Endothelial cell of umbilical vein (primary cell): ENCODE results near the gene IFT52. TPM values are rescaled to one million over a fixed set of nuclear protein-coding genes. Genes with fewer than 3 reads are reported as not detected.

Source experiments
- BruUV-seq: library from RNA; stranded (reverse); fragments of 400-500 nt; replicated peaks from 2 replicates; lab custom pipeline; 2021; lab: Mats Ljungman, UMichigan
- CTCF ChIA-PET: fragments of 300-600, 350-600 bp; sonication (Branson Sonifier 250); formaldehyde crosslinking; loops from one replicate; lab custom pipeline; 2021; ENCODE audit warnings: antibody characterized with exemption, inconsistent platforms; lab: Charles Lee
- POLR2A ChIA-PET: fragments of 300-600, 350-600 bp; sonication (Branson Sonifier 250); formaldehyde crosslinking; loops from one replicate; lab custom pipeline; 2021; ENCODE audit warnings: antibody characterized with exemption, inconsistent platforms; lab: Charles Lee
- DNase-seq: peaks from one replicate; pipeline ENCODE4 v3.0.0-alpha.2; 2011; ENCODE audit warnings: low read depth, low spot score
- FAIRE-seq: peaks from 2 replicates; lab custom pipeline; 2011; peaks lifted over from hg19 to GRCh38; lab: Jason Lieb, UNC
- H2AFZ ChIP-seq: 2 replicates; pipeline ENCODE4 v1.6.0; 2012; ENCODE audit warnings: low read depth, low read length, control low read depth, inconsistent platforms
- H3K27ac ChIP-seq: 2 replicates; pipeline ENCODE4 v1.5.1; 2011; ENCODE audit warnings: low read depth, mild to moderate bottlenecking, control low read depth, low read length, moderate library complexity; ENCODE audit not compliant: insufficient read depth
- H3K27me3 ChIP-seq, 2 experiments: 2 replicates each; pipeline versions ENCODE4 v1.6.0 to v1.6.1; 2011; ENCODE audit warnings: low read length in 2 of 2, mixed read lengths in 1 of 2; ENCODE audit not compliant: control insufficient read depth in 2 of 2, insufficient read depth in 2 of 2
- H3K36me3 ChIP-seq, 2 experiments: 2 replicates in 1 of 2; 3 replicates in 1 of 2; pipeline ENCODE4 v1.5.1; 2011; ENCODE audit warnings: low read length in 2 of 2, mild to moderate bottlenecking in 1 of 2, moderate library complexity in 1 of 2; ENCODE audit not compliant: control insufficient read depth in 2 of 2, insufficient read depth in 2 of 2; ENCODE audit errors: extremely low read depth in 1 of 2
- H3K4me1 ChIP-seq: 3 replicates; pipeline ENCODE4 v1.5.1; 2011; ENCODE audit warnings: mild to moderate bottlenecking, low read length; ENCODE audit not compliant: control insufficient read depth, insufficient read depth; ENCODE audit errors: extremely low read depth
- H3K4me2 ChIP-seq: 2 replicates; pipeline ENCODE4 v1.6.1; 2011; ENCODE audit warnings: low read length, control low read depth, mixed read lengths; ENCODE audit not compliant: insufficient read depth
- H3K4me3 ChIP-seq, 3 experiments: fragments of 200-600 bp in 1 of 3; sonication (generic), shearing (Covaris generic) in 1 of 3; replicated peaks in 1 of 3; 2 replicates each; pipeline ENCODE4 v1.5.1; 2011 to 2016; ENCODE audit warnings: control low read depth in 3 of 3, low read length in 3 of 3, mild to moderate bottlenecking in 2 of 3, inconsistent platforms in 1 of 3, low read depth in 1 of 3, moderate library complexity in 1 of 3; ENCODE audit not compliant: insufficient read depth in 1 of 3
- H3K79me2 ChIP-seq: 2 replicates; pipeline ENCODE4 v1.6.0; 2012; ENCODE audit warnings: low read length, inconsistent platforms; ENCODE audit not compliant: control insufficient read depth, insufficient read depth
- H3K9ac ChIP-seq: replicated peaks from 2 replicates; pipeline ENCODE3; 2011; ENCODE audit warnings: low read length, control low read depth; ENCODE audit not compliant: insufficient read depth; ENCODE audit errors: extremely low read depth
- H3K9me1 ChIP-seq: replicated peaks from 3 replicates; pipeline ENCODE4 v1.6.0; 2011; ENCODE audit warnings: mild to moderate bottlenecking, low read length; ENCODE audit not compliant: control insufficient read depth, insufficient read depth; ENCODE audit errors: extremely low read depth
- H3K9me3 ChIP-seq: replicated peaks from 2 replicates; pipeline ENCODE4 v1.5.1; 2012; ENCODE audit warnings: low read length, inconsistent platforms; ENCODE audit not compliant: control insufficient read depth, insufficient read depth
- H4K20me1 ChIP-seq: replicated peaks from 2 replicates; pipeline ENCODE3; 2011; ENCODE audit warnings: mild to moderate bottlenecking, low read length; ENCODE audit not compliant: control insufficient read depth, insufficient read depth; ENCODE audit errors: extremely low read depth
- EZH2 ChIP-seq: IDR thresholded peaks from 2 replicates; pipeline ENCODE4 v1.6.1; 2012; ENCODE audit warnings: borderline replicate concordance, low read depth, mild to moderate bottlenecking, moderate library complexity, low read length, inconsistent platforms; ENCODE audit not compliant: severe bottlenecking
- JUN ChIP-seq: IDR thresholded peaks from 2 replicates; pipeline ENCODE4 v1.6.1; 2011; ENCODE audit warnings: borderline replicate concordance, low read depth; ENCODE audit not compliant: insufficient read length, insufficient read depth
- MYC ChIP-seq: IDR thresholded peaks from one replicate; pipeline ENCODE4 v1.6.1; 2011; ENCODE audit warnings: mild to moderate bottlenecking, low read depth, low read length
- POLR2AphosphoS5 ChIP-seq: IDR thresholded peaks from 2 replicates; pipeline ENCODE4 v1.6.1; 2012; ENCODE audit warnings: low read depth, mild to moderate bottlenecking, control low read depth, low read length, moderate library complexity; ENCODE audit not compliant: insufficient read depth
- dilution Hi-C: fragments of 300-500 bp; cut with MboI; formaldehyde crosslinking; loops from one replicate; pipeline ENCODE4 v1.15.0; 2019; ENCODE audit warnings: low sequenced_read_pairs; ENCODE audit not compliant: extremely low pct_ligation_motif_present
- intact Hi-C: fragments of 100-400 bp; cut with micrococcal nuclease; formaldehyde crosslinking; loops from one replicate; pipeline ENCODE4 v1.10.0; 2022
- polyA plus RNA-seq, 4 experiments: library from polyadenylated mRNA; depleted of rRNA in 3 of 4; stranded (reverse) in 3 of 4; unstranded in 1 of 4; fragments of >200 nt; gene quantifications; 2 replicates each; pipeline versions ENCODE4 v1.2.1 to v1.2.3, GENCODE V29; 2011 to 2012; ENCODE audit warnings: missing spikeins in 1 of 4
- total RNA-seq: library from RNA; stranded (reverse); gene quantifications from 2 replicates; pipeline ENCODE4 v1.2.3, GENCODE V29; 2021
- TF ChIP-seq, protein P1 (sequence below), 2 donors: IDR thresholded peaks; 1 replicate in 1 of 2; 2 replicates in 1 of 2; pipeline ENCODE4 v1.5.1; 2011; ENCODE audit warnings: low read length in 2 of 2, mild to moderate bottlenecking in 2 of 2, moderate library complexity in 2 of 2, control low read depth in 1 of 2, inconsistent platforms in 1 of 2, low read depth in 1 of 2; ENCODE audit not compliant: insufficient read depth in 1 of 2; ENCODE audit errors: extremely low read depth in 1 of 2

Gene IFT52
- total and polyA plus RNA-seq, 2 donors (not counting 3 experiments of a cell fraction or from before 2014, with no cell fraction given), result 30.0 to 33.4 TPM

DNA sequence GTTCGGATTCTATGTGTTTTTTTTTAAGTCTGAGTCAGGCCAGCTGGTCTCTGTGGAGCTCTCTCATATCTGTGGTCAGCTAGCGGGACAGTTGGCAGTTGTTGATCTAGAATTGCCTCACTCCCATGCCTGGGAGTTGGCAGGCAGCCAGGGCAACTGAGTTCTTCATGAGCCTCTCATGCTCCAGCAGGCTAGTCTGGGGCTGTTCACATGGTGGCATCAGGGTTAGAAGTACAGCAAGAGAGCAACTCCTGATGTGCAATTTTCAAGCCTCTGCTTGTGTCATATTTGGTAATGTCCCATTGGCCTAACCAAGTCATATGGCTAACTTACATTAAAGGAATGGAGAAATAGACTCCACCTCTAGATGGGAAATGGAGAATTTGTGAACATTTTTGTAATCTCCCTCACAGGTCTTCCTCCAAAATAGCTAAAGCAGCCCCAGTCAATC, 6.7 kb upstream of the IFT52 start:
- DNase-seq (no peak), FAIRE-seq (no peak)
- dilution Hi-C loops (no loop called here), intact Hi-C loops (no loop called here)
- H3K4me1 ChIP-seq, result no peaks in the 10 kb centered on the region
- H3K27me3 ChIP-seq, result peaks cover 2 to 4% of the 10 kb centered on the region in 2 experiments
- no TSS peak for BruUV-seq
- CTCF ChIA-PET, result interaction anchor here (1.9 kb wide), 1 partner anchor 46 kb away, joined by 10 read pairs; no protein-coding TSS in a partner anchor
- no peak for TF ChIP-seq EZH2
- TF ChIP-seq, protein P1, sequence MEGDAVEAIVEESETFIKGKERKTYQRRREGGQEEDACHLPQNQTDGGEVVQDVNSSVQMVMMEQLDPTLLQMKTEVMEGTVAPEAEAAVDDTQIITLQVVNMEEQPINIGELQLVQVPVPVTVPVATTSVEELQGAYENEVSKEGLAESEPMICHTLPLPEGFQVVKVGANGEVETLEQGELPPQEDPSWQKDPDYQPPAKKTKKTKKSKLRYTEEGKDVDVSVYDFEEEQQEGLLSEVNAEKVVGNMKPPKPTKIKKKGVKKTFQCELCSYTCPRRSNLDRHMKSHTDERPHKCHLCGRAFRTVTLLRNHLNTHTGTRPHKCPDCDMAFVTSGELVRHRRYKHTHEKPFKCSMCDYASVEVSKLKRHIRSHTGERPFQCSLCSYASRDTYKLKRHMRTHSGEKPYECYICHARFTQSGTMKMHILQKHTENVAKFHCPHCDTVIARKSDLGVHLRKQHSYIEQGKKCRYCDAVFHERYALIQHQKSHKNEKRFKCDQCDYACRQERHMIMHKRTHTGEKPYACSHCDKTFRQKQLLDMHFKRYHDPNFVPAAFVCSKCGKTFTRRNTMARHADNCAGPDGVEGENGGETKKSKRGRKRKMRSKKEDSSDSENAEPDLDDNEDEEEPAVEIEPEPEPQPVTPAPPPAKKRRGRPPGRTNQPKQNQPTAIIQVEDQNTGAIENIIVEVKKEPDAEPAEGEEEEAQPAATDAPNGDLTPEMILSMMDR (IDR thresholded peaks at IDR 0.05; ENCODE audit: extremely low read depth in 1 of 2, insufficient read depth in 1 of 2, low read depth in 1 of 2, low read length in 2 of 2), result no peak
- no peak for TF ChIP-seq POLR2AphosphoS5
- no peak for TF ChIP-seq MYC
- no peak for TF ChIP-seq JUN
- H3K9me3 ChIP-seq, result no peaks in the 10 kb centered on the region
- H4K20me1 ChIP-seq, result no peaks in the 10 kb centered on the region
- no peak overlapping the region for H2AFZ ChIP-seq
- no peaks in the 10 kb centered on the region for H3K79me2 ChIP-seq
- no peaks in the 10 kb centered on the region for H3K9me1 ChIP-seq
- H3K36me3 ChIP-seq, result no peaks in the 10 kb centered on the region
- no peak overlapping the region for H3K27ac ChIP-seq
- no peak overlapping the region for H3K4me3 ChIP-seq
- H3K9ac ChIP-seq, result no peak overlapping the region
- POLR2A ChIA-PET, result no interaction called here
- H3K4me2 ChIP-seq, result no peak overlapping the region
